K562 (cell line): ENCODE results near the gene ZNRD2. TPM values are rescaled to one million over a fixed set of nuclear protein-coding genes. Genes with fewer than 3 reads are reported as not detected.
A peak's percentile ranks its signal among the peaks of the same experiment; 100 is the strongest.

ENCODE experiments used
- CBX8 ChIP-seq: fragments of 200-600 bp; sonication (generic); IDR thresholded peaks from 2 replicates; pipeline ENCODE4 v1.6.1; 2012; ENCODE audit warnings: borderline replicate concordance, mixed run types, low read depth, mild to moderate bottlenecking, moderate library complexity, mixed read lengths, low read length, control low read depth, inconsistent platforms; ENCODE audit not compliant: poor library complexity, severe bottlenecking; ENCODE audit errors: extremely low read depth
- CC2D1A ChIP-seq: fragments of 450-650 bp; IDR thresholded peaks from 2 replicates; pipeline ENCODE4 v1.6.1; 2017; ENCODE audit warnings: mild to moderate bottlenecking
- CHCHD3 ChIP-seq: fragments of 250-450 bp; sonication (Bioruptor Pico); IDR thresholded peaks from 2 replicates; pipeline ENCODE4 v2.1.2; 2022; ENCODE audit warnings: mild to moderate bottlenecking
- CREM ChIP-seq: IDR thresholded peaks from 2 replicates; pipeline ENCODE4 v1.6.1; 2014; ENCODE audit warnings: antibody characterized with exemption, low read depth
- EZH2 ChIP-seq: IDR thresholded peaks from 2 replicates; pipeline ENCODE4 v1.6.1; 2012; ENCODE audit warnings: low read depth, mild to moderate bottlenecking, inconsistent platforms, low read length, borderline replicate concordance
- KLF1 ChIP-seq: fragments of 450-650 bp; IDR thresholded peaks from 2 replicates; pipeline ENCODE4 v1.6.1; 2016; ENCODE audit warnings: missing genetic modification characterization, missing compliant biosample characterization
- PTRF ChIP-seq: fragments of 450-650 bp; IDR thresholded peaks from 2 replicates; pipeline ENCODE4 v1.6.1; 2016; ENCODE audit warnings: mild to moderate bottlenecking, missing genetic modification characterization, missing compliant biosample characterization
- RAD51 ChIP-seq: fragments of 450-650 bp; IDR thresholded peaks from 2 replicates; pipeline ENCODE4 v1.7.1; 2016; ENCODE audit warnings: low read depth, mild to moderate bottlenecking, borderline replicate concordance
- RBBP5 ChIP-seq: fragments of 200-600 bp; sonication (generic); IDR thresholded peaks from 2 replicates; pipeline ENCODE4 v1.6.1; 2012; ENCODE audit warnings: borderline replicate concordance, mild to moderate bottlenecking, low read length, control low read depth, inconsistent platforms; ENCODE audit not compliant: insufficient read depth, poor library complexity, severe bottlenecking
- TBP ChIP-seq: optimal IDR thresholded peaks from 2 replicates; pipeline ENCODE3; 2011; ENCODE audit warnings: low read depth, low read length, improper control_type of control experiment
- TOE1 ChIP-seq, 2 experiments: fragments of 450-650 bp in 1 of 2; sonication (generic) in 1 of 2; formaldehyde crosslinking in 1 of 2; IDR thresholded peaks; 2 replicates each; pipeline versions ENCODE4 v1.7.1 to v1.8.0; 2016 to 2022; ENCODE audit warnings: borderline replicate concordance in 2 of 2, mild to moderate bottlenecking in 2 of 2, antibody characterized with exemption in 1 of 2, inconsistent platforms in 1 of 2, low read depth in 1 of 2, missing genetic modification reagents in 1 of 2, moderate library complexity in 1 of 2
- ZFPM2 ChIP-seq: fragments of 250-450 bp; sonication (Bioruptor Pico); IDR thresholded peaks from 2 replicates; pipeline ENCODE4 v1.5.1; 2022; ENCODE audit warnings: mild to moderate bottlenecking
- ZNF23 ChIP-seq: fragments of 250-450 bp; sonication (Bioruptor Pico); IDR thresholded peaks from 2 replicates; pipeline ENCODE4 v1.4.0; 2020; ENCODE audit warnings: mild to moderate bottlenecking
- ZNF668 ChIP-seq: fragments of 250-450 bp; sonication (Bioruptor Pico); IDR thresholded peaks from 2 replicates; pipeline ENCODE4 v1.8.0; 2022; ENCODE audit warnings: mild to moderate bottlenecking, inconsistent platforms
- polyA plus RNA-seq, 8 experiments: library from polyadenylated mRNA; depleted of rRNA in 4 of 8; stranded (reverse) in 5 of 8; unstranded in 3 of 8; fragments of >200 nt; fragmentation: Nextera tagmentation in 2 of 8; fragmentation: Illumina TruSeq in 1 of 8; extraction: Ambion mirVana in 2 of 8; extraction: Trizol in 1 of 8; gene quantifications; 2 replicates each; pipeline versions ENCODE4 v1.2.1 to v1.2.3, GENCODE V29; 2011 to 2014; ENCODE audit warnings: inconsistent platforms in 1 of 8, missing spikeins in 1 of 8
- total RNA-seq, 7 experiments: library from RNA; depleted of rRNA in 6 of 7; stranded (reverse); fragments of >200 nt in 6 of 7; fragmentation: Illumina TruSeq in 2 of 7; extraction: Trizol in 2 of 7; gene quantifications; 2 replicates each; pipeline versions ENCODE4 v1.2.1 to v1.2.3, GENCODE V29; 2011 to 2021; ENCODE audit warnings: low replicate concordance in 1 of 7
- TF ChIP-seq, protein P1 (sequence below): IDR thresholded peaks from 3 replicates; pipeline ENCODE4 v1.6.1; 2011; ENCODE audit warnings: borderline replicate concordance, mild to moderate bottlenecking, moderate library complexity; ENCODE audit not compliant: insufficient read length; ENCODE audit errors: extremely low read depth
- TF ChIP-seq, protein P2 (sequence below): sonication (generic); formaldehyde crosslinking; IDR thresholded peaks from 2 replicates; pipeline ENCODE4 v1.8.0; 2022; ENCODE audit warnings: missing genetic modification reagents, mild to moderate bottlenecking, borderline replicate concordance
- TF ChIP-seq, protein P3 (sequence below): IDR thresholded peaks from 2 replicates; pipeline ENCODE4 v1.6.1; 2012; ENCODE audit warnings: low read depth, low read length, improper control_type of control experiment, borderline replicate concordance
- TF ChIP-seq, protein P4 (sequence below): fragments of 250-450 bp; sonication (Bioruptor Pico); IDR thresholded peaks from 2 replicates; pipeline ENCODE4 v1.5.0; 2020; ENCODE audit warnings: mild to moderate bottlenecking

ZNRD2 gene
- total and polyA plus RNA-seq, 9 of the 15 experiments (the other 6 are each of a cell fraction or from before 2014, with no cell fraction given): 13.4 to 129 (median 60.4) TPM

DNA sequence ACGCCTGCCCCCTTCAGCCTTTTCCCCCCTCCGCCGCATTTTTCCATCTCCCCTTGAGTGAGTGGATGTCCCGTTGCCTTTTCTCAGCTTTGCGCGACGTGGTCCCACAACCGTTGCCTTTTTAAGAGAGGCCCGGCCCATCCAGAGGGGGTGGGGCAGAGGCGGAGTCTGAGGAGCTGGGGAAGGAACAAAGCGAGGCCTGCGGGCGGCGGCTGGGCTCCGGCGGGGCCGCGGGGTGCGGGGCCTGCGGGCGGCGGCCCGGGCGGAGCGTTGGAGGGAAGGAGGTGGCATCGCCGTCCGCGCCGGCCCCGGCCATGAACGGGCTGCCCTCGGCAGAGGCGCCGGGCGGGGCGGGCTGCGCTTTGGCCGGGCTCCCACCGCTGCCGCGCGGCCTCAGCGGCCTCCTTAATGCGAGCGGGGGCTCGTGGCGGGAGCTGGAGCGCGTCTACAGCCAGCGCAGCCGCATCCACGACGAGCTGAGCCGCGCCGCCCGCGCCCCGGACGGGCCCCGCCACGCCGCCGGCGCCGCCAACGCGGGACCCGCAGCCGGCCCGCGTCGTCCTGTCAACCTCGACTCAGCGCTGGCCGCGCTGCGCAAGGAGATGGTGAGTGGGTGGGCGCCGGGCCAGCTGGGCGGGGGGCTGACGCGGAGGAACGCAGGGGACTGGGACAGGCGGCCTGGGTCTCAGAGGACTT is 2.2 kb downstream of the ZNRD2 start, which contains the start of gene FAM89B (continued):
- TF ChIP-seq, protein P1, sequence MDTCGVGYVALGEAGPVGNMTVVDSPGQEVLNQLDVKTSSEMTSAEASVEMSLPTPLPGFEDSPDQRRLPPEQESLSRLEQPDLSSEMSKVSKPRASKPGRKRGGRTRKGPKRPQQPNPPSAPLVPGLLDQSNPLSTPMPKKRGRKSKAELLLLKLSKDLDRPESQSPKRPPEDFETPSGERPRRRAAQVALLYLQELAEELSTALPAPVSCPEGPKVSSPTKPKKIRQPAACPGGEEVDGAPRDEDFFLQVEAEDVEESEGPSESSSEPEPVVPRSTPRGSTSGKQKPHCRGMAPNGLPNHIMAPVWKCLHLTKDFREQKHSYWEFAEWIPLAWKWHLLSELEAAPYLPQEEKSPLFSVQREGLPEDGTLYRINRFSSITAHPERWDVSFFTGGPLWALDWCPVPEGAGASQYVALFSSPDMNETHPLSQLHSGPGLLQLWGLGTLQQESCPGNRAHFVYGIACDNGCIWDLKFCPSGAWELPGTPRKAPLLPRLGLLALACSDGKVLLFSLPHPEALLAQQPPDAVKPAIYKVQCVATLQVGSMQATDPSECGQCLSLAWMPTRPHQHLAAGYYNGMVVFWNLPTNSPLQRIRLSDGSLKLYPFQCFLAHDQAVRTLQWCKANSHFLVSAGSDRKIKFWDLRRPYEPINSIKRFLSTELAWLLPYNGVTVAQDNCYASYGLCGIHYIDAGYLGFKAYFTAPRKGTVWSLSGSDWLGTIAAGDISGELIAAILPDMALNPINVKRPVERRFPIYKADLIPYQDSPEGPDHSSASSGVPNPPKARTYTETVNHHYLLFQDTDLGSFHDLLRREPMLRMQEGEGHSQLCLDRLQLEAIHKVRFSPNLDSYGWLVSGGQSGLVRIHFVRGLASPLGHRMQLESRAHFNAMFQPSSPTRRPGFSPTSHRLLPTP: no peak
- TF ChIP-seq CREM: peak; percentile 20; the same call in 1 of the 2 replicates
- TF ChIP-seq, protein P2, sequence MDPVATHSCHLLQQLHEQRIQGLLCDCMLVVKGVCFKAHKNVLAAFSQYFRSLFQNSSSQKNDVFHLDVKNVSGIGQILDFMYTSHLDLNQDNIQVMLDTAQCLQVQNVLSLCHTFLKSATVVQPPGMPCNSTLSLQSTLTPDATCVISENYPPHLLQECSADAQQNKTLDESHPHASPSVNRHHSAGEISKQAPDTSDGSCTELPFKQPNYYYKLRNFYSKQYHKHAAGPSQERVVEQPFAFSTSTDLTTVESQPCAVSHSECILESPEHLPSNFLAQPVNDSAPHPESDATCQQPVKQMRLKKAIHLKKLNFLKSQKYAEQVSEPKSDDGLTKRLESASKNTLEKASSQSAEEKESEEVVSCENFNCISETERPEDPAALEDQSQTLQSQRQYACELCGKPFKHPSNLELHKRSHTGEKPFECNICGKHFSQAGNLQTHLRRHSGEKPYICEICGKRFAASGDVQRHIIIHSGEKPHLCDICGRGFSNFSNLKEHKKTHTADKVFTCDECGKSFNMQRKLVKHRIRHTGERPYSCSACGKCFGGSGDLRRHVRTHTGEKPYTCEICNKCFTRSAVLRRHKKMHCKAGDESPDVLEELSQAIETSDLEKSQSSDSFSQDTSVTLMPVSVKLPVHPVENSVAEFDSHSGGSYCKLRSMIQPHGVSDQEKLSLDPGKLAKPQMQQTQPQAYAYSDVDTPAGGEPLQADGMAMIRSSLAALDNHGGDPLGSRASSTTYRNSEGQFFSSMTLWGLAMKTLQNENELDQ: no peak
- no peak for TF ChIP-seq CC2D1A
- TF ChIP-seq, protein P3, sequence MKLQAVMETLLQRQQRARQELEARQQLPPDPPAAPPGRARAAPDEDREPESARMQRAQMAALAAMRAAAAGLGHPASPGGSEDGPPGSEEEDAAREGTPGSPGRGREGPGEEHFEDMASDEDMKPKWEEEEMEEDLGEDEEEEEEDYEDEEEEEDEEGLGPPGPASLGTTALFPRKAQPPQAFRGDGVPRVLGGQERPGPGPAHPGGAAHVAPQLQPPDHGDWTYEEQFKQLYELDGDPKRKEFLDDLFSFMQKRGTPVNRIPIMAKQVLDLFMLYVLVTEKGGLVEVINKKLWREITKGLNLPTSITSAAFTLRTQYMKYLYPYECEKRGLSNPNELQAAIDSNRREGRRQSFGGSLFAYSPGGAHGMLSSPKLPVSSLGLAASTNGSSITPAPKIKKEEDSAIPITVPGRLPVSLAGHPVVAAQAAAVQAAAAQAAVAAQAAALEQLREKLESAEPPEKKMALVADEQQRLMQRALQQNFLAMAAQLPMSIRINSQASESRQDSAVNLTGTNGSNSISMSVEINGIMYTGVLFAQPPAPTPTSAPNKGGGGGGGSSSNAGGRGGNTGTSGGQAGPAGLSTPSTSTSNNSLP: no peak
- TF ChIP-seq RAD51: no peak
- peak; percentile 14 for TF ChIP-seq TBP
- no peak for TF ChIP-seq CBX8
- TF ChIP-seq ZNF668 (CRISPR knock-in tag): no peak
- TF ChIP-seq TOE1 (IDR thresholded peaks at IDR 0.05; ENCODE audit: borderline replicate concordance): peak; percentile 86
- TF ChIP-seq TOE1 (CRISPR knock-in tag; IDR thresholded peaks at IDR 0.05; ENCODE audit: borderline replicate concordance, low read depth): no peak
- no peak for TF ChIP-seq ZFPM2
- no peak for TF ChIP-seq KLF1
- TF ChIP-seq RBBP5: peak; percentile 72
- TF ChIP-seq CHCHD3 (CRISPR knock-in tag): no peak
- TF ChIP-seq, protein P4, sequence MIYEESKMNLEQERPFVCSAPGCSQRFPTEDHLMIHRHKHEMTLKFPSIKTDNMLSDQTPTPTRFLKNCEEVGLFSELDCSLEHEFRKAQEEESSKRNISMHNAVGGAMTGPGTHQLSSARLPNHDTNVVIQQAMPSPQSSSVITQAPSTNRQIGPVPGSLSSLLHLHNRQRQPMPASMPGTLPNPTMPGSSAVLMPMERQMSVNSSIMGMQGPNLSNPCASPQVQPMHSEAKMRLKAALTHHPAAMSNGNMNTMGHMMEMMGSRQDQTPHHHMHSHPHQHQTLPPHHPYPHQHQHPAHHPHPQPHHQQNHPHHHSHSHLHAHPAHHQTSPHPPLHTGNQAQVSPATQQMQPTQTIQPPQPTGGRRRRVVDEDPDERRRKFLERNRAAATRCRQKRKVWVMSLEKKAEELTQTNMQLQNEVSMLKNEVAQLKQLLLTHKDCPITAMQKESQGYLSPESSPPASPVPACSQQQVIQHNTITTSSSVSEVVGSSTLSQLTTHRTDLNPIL (CRISPR knock-in tag): no peak
- no peak for TF ChIP-seq EZH2
- TF ChIP-seq ZNF23 (CRISPR knock-in tag): no peak
- no peak for TF ChIP-seq PTRF (tag)
